Endothelial cell of umbilical vein (primary cell): ENCODE results near the gene CEP104. TPM values are rescaled to one million over a fixed set of nuclear protein-coding genes. Genes with fewer than 3 reads are reported as not detected.

Experiments
- BruUV-seq: library from RNA; stranded (reverse); fragments of 400-500 nt; replicated peaks from 2 replicates; lab custom pipeline; 2021; lab: Mats Ljungman, UMichigan
- CTCF ChIA-PET: fragments of 300-600, 350-600 bp; sonication (Branson Sonifier 250); formaldehyde crosslinking; loops from one replicate; lab custom pipeline; 2021; ENCODE audit warnings: antibody characterized with exemption, inconsistent platforms; lab: Charles Lee
- POLR2A ChIA-PET: fragments of 300-600, 350-600 bp; sonication (Branson Sonifier 250); formaldehyde crosslinking; loops from one replicate; lab custom pipeline; 2021; ENCODE audit warnings: antibody characterized with exemption, inconsistent platforms; lab: Charles Lee
- DNase-seq: peaks from one replicate; pipeline ENCODE4 v3.0.0-alpha.2; 2011; ENCODE audit warnings: low read depth, low spot score
- FAIRE-seq: peaks from 2 replicates; lab custom pipeline; 2011; peaks lifted over from hg19 to GRCh38; lab: Jason Lieb, UNC
- H2AFZ ChIP-seq: 2 replicates; pipeline ENCODE4 v1.6.0; 2012; ENCODE audit warnings: low read depth, low read length, control low read depth, inconsistent platforms
- H3K27ac ChIP-seq: 2 replicates; pipeline ENCODE4 v1.5.1; 2011; ENCODE audit warnings: low read depth, mild to moderate bottlenecking, control low read depth, low read length, moderate library complexity; ENCODE audit not compliant: insufficient read depth
- H3K27me3 ChIP-seq, 2 experiments: 2 replicates each; pipeline versions ENCODE4 v1.6.0 to v1.6.1; 2011; ENCODE audit warnings: low read length in 2 of 2, mixed read lengths in 1 of 2; ENCODE audit not compliant: control insufficient read depth in 2 of 2, insufficient read depth in 2 of 2
- H3K36me3 ChIP-seq, 2 experiments: 2 replicates in 1 of 2; 3 replicates in 1 of 2; pipeline ENCODE4 v1.5.1; 2011; ENCODE audit warnings: low read length in 2 of 2, mild to moderate bottlenecking in 1 of 2, moderate library complexity in 1 of 2; ENCODE audit not compliant: control insufficient read depth in 2 of 2, insufficient read depth in 2 of 2; ENCODE audit errors: extremely low read depth in 1 of 2
- H3K4me1 ChIP-seq: 3 replicates; pipeline ENCODE4 v1.5.1; 2011; ENCODE audit warnings: mild to moderate bottlenecking, low read length; ENCODE audit not compliant: control insufficient read depth, insufficient read depth; ENCODE audit errors: extremely low read depth
- H3K4me2 ChIP-seq: 2 replicates; pipeline ENCODE4 v1.6.1; 2011; ENCODE audit warnings: low read length, control low read depth, mixed read lengths; ENCODE audit not compliant: insufficient read depth
- H3K4me3 ChIP-seq, 3 experiments: fragments of 200-600 bp in 1 of 3; sonication (generic), shearing (Covaris generic) in 1 of 3; replicated peaks in 1 of 3; 2 replicates each; pipeline ENCODE4 v1.5.1; 2011 to 2016; ENCODE audit warnings: control low read depth in 3 of 3, low read length in 3 of 3, mild to moderate bottlenecking in 2 of 3, inconsistent platforms in 1 of 3, low read depth in 1 of 3, moderate library complexity in 1 of 3; ENCODE audit not compliant: insufficient read depth in 1 of 3
- H3K79me2 ChIP-seq: 2 replicates; pipeline ENCODE4 v1.6.0; 2012; ENCODE audit warnings: low read length, inconsistent platforms; ENCODE audit not compliant: control insufficient read depth, insufficient read depth
- H3K9ac ChIP-seq: replicated peaks from 2 replicates; pipeline ENCODE3; 2011; ENCODE audit warnings: low read length, control low read depth; ENCODE audit not compliant: insufficient read depth; ENCODE audit errors: extremely low read depth
- H3K9me1 ChIP-seq: replicated peaks from 3 replicates; pipeline ENCODE4 v1.6.0; 2011; ENCODE audit warnings: mild to moderate bottlenecking, low read length; ENCODE audit not compliant: control insufficient read depth, insufficient read depth; ENCODE audit errors: extremely low read depth
- H3K9me3 ChIP-seq: replicated peaks from 2 replicates; pipeline ENCODE4 v1.5.1; 2012; ENCODE audit warnings: low read length, inconsistent platforms; ENCODE audit not compliant: control insufficient read depth, insufficient read depth
- H4K20me1 ChIP-seq: replicated peaks from 2 replicates; pipeline ENCODE3; 2011; ENCODE audit warnings: mild to moderate bottlenecking, low read length; ENCODE audit not compliant: control insufficient read depth, insufficient read depth; ENCODE audit errors: extremely low read depth
- CTCF ChIP-seq, 2 donors: IDR thresholded peaks; 1 replicate in 1 of 2; 2 replicates in 1 of 2; pipeline ENCODE4 v1.5.1; 2011; ENCODE audit warnings: low read length in 2 of 2, mild to moderate bottlenecking in 2 of 2, moderate library complexity in 2 of 2, control low read depth in 1 of 2, inconsistent platforms in 1 of 2, low read depth in 1 of 2; ENCODE audit not compliant: insufficient read depth in 1 of 2; ENCODE audit errors: extremely low read depth in 1 of 2
- EZH2 ChIP-seq: IDR thresholded peaks from 2 replicates; pipeline ENCODE4 v1.6.1; 2012; ENCODE audit warnings: borderline replicate concordance, low read depth, mild to moderate bottlenecking, moderate library complexity, low read length, inconsistent platforms; ENCODE audit not compliant: severe bottlenecking
- FOS ChIP-seq: IDR thresholded peaks from 2 replicates; pipeline ENCODE4 v1.6.1; 2011; ENCODE audit warnings: mild to moderate bottlenecking, low read length, moderate library complexity, borderline replicate concordance; ENCODE audit not compliant: insufficient read depth
- GATA2 ChIP-seq: IDR thresholded peaks from 2 replicates; pipeline ENCODE4 v1.7.0; 2011; ENCODE audit warnings: low read depth, mild to moderate bottlenecking, moderate library complexity, mixed read lengths, low read length; ENCODE audit not compliant: insufficient read length, insufficient read depth
- JUN ChIP-seq: IDR thresholded peaks from 2 replicates; pipeline ENCODE4 v1.6.1; 2011; ENCODE audit warnings: borderline replicate concordance, low read depth; ENCODE audit not compliant: insufficient read length, insufficient read depth
- MAX ChIP-seq: IDR thresholded peaks from 2 replicates; pipeline ENCODE4 v1.6.1; 2011; ENCODE audit not compliant: insufficient read depth, insufficient read length
- MYC ChIP-seq: IDR thresholded peaks from one replicate; pipeline ENCODE4 v1.6.1; 2011; ENCODE audit warnings: mild to moderate bottlenecking, low read depth, low read length
- POLR2A ChIP-seq: IDR thresholded peaks from 2 replicates; pipeline ENCODE4 v1.6.1; 2012; ENCODE audit warnings: low read depth, mild to moderate bottlenecking, control low read depth, low read length
- POLR2AphosphoS5 ChIP-seq: IDR thresholded peaks from 2 replicates; pipeline ENCODE4 v1.6.1; 2012; ENCODE audit warnings: low read depth, mild to moderate bottlenecking, control low read depth, low read length, moderate library complexity; ENCODE audit not compliant: insufficient read depth
- dilution Hi-C: fragments of 300-500 bp; cut with MboI; formaldehyde crosslinking; loops from one replicate; pipeline ENCODE4 v1.15.0; 2019; ENCODE audit warnings: low sequenced_read_pairs; ENCODE audit not compliant: extremely low pct_ligation_motif_present
- intact Hi-C: fragments of 100-400 bp; cut with micrococcal nuclease; formaldehyde crosslinking; loops from one replicate; pipeline ENCODE4 v1.10.0; 2022
- polyA plus RNA-seq, 4 experiments: library from polyadenylated mRNA; depleted of rRNA in 3 of 4; stranded (reverse) in 3 of 4; unstranded in 1 of 4; fragments of >200 nt; gene quantifications; 2 replicates each; pipeline versions ENCODE4 v1.2.1 to v1.2.3, GENCODE V29; 2011 to 2012; ENCODE audit warnings: missing spikeins in 1 of 4
- total RNA-seq: library from RNA; stranded (reverse); gene quantifications from 2 replicates; pipeline ENCODE4 v1.2.3, GENCODE V29; 2021

The CEP104 gene
- total and polyA plus RNA-seq, 2 donors (not counting 3 experiments of a cell fraction or from before 2014, with no cell fraction given): 12.4 to 43.0 TPM

GRCh38 chr1:3842912-3843311, 14.1 kb downstream of the CEP104 start:
- no peak for FAIRE-seq
- intact Hi-C loops (no loop called here), dilution Hi-C loops (no loop called here)
- no peak for DNase-seq
- Histone ChIP-seq H3K27ac (no peak overlapping the region), H3K4me3 (no peak overlapping the region), H3K79me2 (no peaks in the 10 kb centered on the region), H3K4me1 (no peaks in the 10 kb centered on the region), H4K20me1 (no peaks in the 10 kb centered on the region), H3K27me3 (no peaks in the 10 kb centered on the region), H3K9me3 (no peaks in the 10 kb centered on the region), H2AFZ (no peak overlapping the region), H3K4me2 (no peak overlapping the region), H3K9me1 (no peaks in the 10 kb centered on the region), H3K36me3 (peaks cover 5 to 17% of the 10 kb centered on the region in 2 experiments), H3K9ac (no peak overlapping the region)
- TF ChIP-seq POLR2A: no peak
- no peak for TF ChIP-seq CTCF (IDR thresholded peaks at IDR 0.05; ENCODE audit: extremely low read depth in 1 of 2, insufficient read depth in 1 of 2, low read depth in 1 of 2, low read length in 2 of 2)
- TF ChIP-seq JUN: no peak
- no peak for TF ChIP-seq FOS
- TF ChIP-seq POLR2AphosphoS5: no peak
- TF ChIP-seq EZH2: no peak
- no peak for TF ChIP-seq MAX
- no peak for TF ChIP-seq GATA2
- TF ChIP-seq MYC: no peak
- CTCF ChIA-PET: no interaction called here
- BruUV-seq: no TSS peak
- POLR2A ChIA-PET: no interaction called here
